Astrocyte (in vitro differentiated cells and primary cell): ENCODE measurements around the gene CD4.

Experiments used
- CTCF ChIP-seq: IDR thresholded peaks from 2 replicates; pipeline ENCODE4 v1.5.1; 2011; ENCODE audit warnings: low read depth, mild to moderate bottlenecking, inconsistent platforms, low read length, moderate library complexity; ENCODE audit not compliant: insufficient read depth
- EZH2 ChIP-seq: IDR thresholded peaks from 2 replicates; pipeline ENCODE4 v1.6.1; 2012; ENCODE audit warnings: mild to moderate bottlenecking, low read length, inconsistent platforms; ENCODE audit not compliant: insufficient read depth

DNA sequence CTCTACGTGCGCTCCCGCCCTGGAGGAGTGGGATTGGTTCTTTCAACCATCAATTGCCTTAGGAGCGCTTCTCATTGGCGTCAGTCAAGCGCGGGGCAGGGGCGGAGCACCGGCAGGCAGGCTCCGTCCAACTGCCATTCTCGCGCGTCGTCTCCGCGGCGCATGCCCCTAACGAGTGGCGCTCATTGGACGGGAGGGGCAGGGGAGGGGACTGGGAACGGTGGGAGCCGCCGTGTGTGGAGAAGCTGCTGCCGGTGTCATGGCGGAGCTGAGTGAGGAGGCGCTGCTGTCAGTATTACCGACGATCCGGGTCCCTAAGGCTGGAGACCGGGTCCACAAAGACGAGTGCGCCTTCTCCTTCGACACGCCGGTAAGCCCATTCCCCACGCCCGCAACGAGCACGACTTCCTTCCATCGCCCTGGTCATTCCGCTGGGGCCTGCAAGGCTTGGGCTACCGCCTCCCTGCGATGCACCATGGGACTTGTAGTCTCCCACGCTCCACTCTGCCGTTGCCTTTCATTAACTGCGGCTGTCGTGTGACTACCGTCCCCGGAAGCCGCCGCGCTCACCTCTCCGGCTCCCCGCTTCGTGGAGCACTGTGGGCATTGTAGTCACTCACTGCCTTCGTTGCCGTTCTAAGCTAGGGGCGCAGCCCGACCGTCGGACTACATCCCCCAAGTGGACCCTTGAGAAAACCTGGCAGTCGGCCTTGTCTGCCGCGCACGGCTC, 62.8 kb downstream of the CD4 start, which contains the start of gene USP5:
- no peak for TF ChIP-seq CTCF
- no peak for TF ChIP-seq EZH2
